ENCODE data around the gene POLR3E. TPM values are rescaled to one million over a fixed set of nuclear protein-coding genes. Genes with fewer than 3 reads are reported as not detected.
A peak's percentile ranks its signal among the peaks of the same experiment; 100 is the strongest.

POLR3E gene
- total RNA-seq, 1 donor from 2014 or later = 91.3 TPM

- Histone ChIP-seq H4K20me1 (ENCODE audit: low read depth) (peaks cover 67% of the 10 kb centered on the region), H3K27me3 (no peaks in the 10 kb centered on the region), H2AFZ (replicated peaks) (no peak overlapping the region), H3K9ac (no peak overlapping the region), H3K9me3 (ENCODE audit: low read depth) (no peaks in the 10 kb centered on the region), H3K27ac (no peak overlapping the region), H3K79me2 (ENCODE audit: low read depth) (peaks cover 60% of the 10 kb centered on the region), H3K36me3 (no peaks in the 10 kb centered on the region), H3K4me1 (peaks cover 5% of the 10 kb centered on the region), H3F3A (ENCODE audit: low read depth) (peaks cover 11% of the 10 kb centered on the region), H3K4me2 (no peak overlapping the region), H3K4me3 (no peak overlapping the region)
- H3K36me3 Mint-ChIP-seq = peaks cover 14% of the 10 kb centered on the region
- H3K4me1 Mint-ChIP-seq = peaks cover 17% of the 10 kb centered on the region
- TF ChIP-seq EZH2phosphoT487 (IDR thresholded peaks at IDR 0.05) (no peak), CTCF (IDR thresholded peaks at IDR 0.05) (no peak), EZH2 (IDR thresholded peaks at IDR 0.05) (no peak)
- DNase-seq (ENCODE audit: low spot score) = no peak
- H3K27me3 Mint-ChIP-seq (ENCODE audit: insufficient read depth, low read depth) = peaks cover 16% of the 10 kb centered on the region
- H3K9me3 Mint-ChIP-seq = peaks cover 6% of the 10 kb centered on the region
- H3K4me3 Mint-ChIP-seq = no peak overlapping the region
- no peak overlapping the region for H3K27ac Mint-ChIP-seq
Observed at GRCh38 chr16:22302776-22303363, 5.7 kb downstream of the POLR3E start.

- no peak overlapping the region for H2AFZ ChIP-seq (replicated peaks)
- H3K36me3 ChIP-seq = no peaks in the 10 kb centered on the region
- no peak overlapping the region for H3K9ac ChIP-seq
- DNase-seq (ENCODE audit: low spot score) = no peak
- H3K27me3 ChIP-seq = no peaks in the 10 kb centered on the region
- no peak overlapping the region for H3K4me3 ChIP-seq
- Mint-ChIP-seq H3K4me3 (no peak overlapping the region), H3K9me3 (no peaks in the 10 kb centered on the region), H3K27ac (peak overlapping the region; percentile 28), H3K27me3 (ENCODE audit: insufficient read depth, low read depth) (peaks cover 3% of the 10 kb centered on the region), H3K36me3 (peaks cover 12% of the 10 kb centered on the region), H3K4me1 (peaks cover 4% of the 10 kb centered on the region)
- peaks cover 45% of the 10 kb centered on the region for H3K79me2 ChIP-seq (ENCODE audit: low read depth)
- H3F3A ChIP-seq (ENCODE audit: low read depth) = no peaks in the 10 kb centered on the region
- no peaks in the 10 kb centered on the region for H3K4me1 ChIP-seq
- TF ChIP-seq CTCF (IDR thresholded peaks at IDR 0.05) (no peak), EZH2phosphoT487 (IDR thresholded peaks at IDR 0.05) (no peak), EZH2 (IDR thresholded peaks at IDR 0.05) (no peak)
- no peak overlapping the region for H3K27ac ChIP-seq
- no peak overlapping the region for H3K4me2 ChIP-seq
- peaks cover 51% of the 10 kb centered on the region for H4K20me1 ChIP-seq (ENCODE audit: low read depth)
- H3K9me3 ChIP-seq (ENCODE audit: low read depth) = no peaks in the 10 kb centered on the region
Observed at GRCh38 chr16:22304411-22304810, 7.2 kb downstream of the POLR3E start.

GRCh38 chr16:22306788-22307187, 9.6 kb downstream of the POLR3E start:
- H3K36me3 ChIP-seq = no peaks in the 10 kb centered on the region
- H4K20me1 ChIP-seq (ENCODE audit: low read depth) = peaks cover 28% of the 10 kb centered on the region
- Mint-ChIP-seq H3K9me3 (no peaks in the 10 kb centered on the region), H3K36me3 (peaks cover 12% of the 10 kb centered on the region), H3K27me3 (ENCODE audit: insufficient read depth, low read depth) (peaks cover 3% of the 10 kb centered on the region), H3K4me3 (no peak overlapping the region), H3K4me1 (no peaks in the 10 kb centered on the region), H3K27ac (no peak overlapping the region)
- no peak overlapping the region for H3K9ac ChIP-seq
- H3F3A ChIP-seq (ENCODE audit: low read depth) = no peaks in the 10 kb centered on the region
- H3K79me2 ChIP-seq (ENCODE audit: low read depth) = peaks cover 21% of the 10 kb centered on the region
- H2AFZ ChIP-seq (replicated peaks) = no peak overlapping the region
- H3K27ac ChIP-seq = no peak overlapping the region
- no peaks in the 10 kb centered on the region for H3K9me3 ChIP-seq (ENCODE audit: low read depth)
- no peak overlapping the region for H3K4me3 ChIP-seq
- no peaks in the 10 kb centered on the region for H3K4me1 ChIP-seq
- no peaks in the 10 kb centered on the region for H3K27me3 ChIP-seq
- DNase-seq (ENCODE audit: low spot score) = no peak
- TF ChIP-seq CTCF (IDR thresholded peaks at IDR 0.05) = no peak
- no peak for TF ChIP-seq EZH2 (IDR thresholded peaks at IDR 0.05)
- no peak for TF ChIP-seq EZH2phosphoT487 (IDR thresholded peaks at IDR 0.05)
- H3K4me2 ChIP-seq = no peak overlapping the region

Data from neural progenitor cell (in vitro differentiated cells).